HEK293T (cell line): ENCODE data around the gene CLDN19.

Experiments
- BHLHE40 ChIP-seq: fragments of 450-650 bp; IDR thresholded peaks from 2 replicates; pipeline ENCODE4 v1.6.1; 2016; ENCODE audit warnings: mild to moderate bottlenecking, moderate library complexity, borderline replicate concordance
- ELF4 ChIP-seq: fragments of 450-650 bp; IDR thresholded peaks from 2 replicates; pipeline ENCODE4 v1.6.1; 2017; ENCODE audit warnings: antibody characterized with exemption
- FOXA1 ChIP-seq: fragments of 450-650 bp; IDR thresholded peaks from 2 replicates; pipeline ENCODE4 v1.6.1; 2016; ENCODE audit warnings: mild to moderate bottlenecking
- FOXM1 ChIP-seq: fragments of 450-650 bp; IDR thresholded peaks from 2 replicates; pipeline ENCODE4 v1.6.1; 2017; ENCODE audit warnings: mild to moderate bottlenecking, borderline replicate concordance
- HDGF ChIP-seq: fragments of 450-650 bp; IDR thresholded peaks from 2 replicates; pipeline ENCODE4 v1.6.1; 2017; ENCODE audit warnings: antibody characterized with exemption, borderline replicate concordance
- NFRKB ChIP-seq: fragments of 450-650 bp; IDR thresholded peaks from 2 replicates; pipeline ENCODE4 v1.6.1; 2016; ENCODE audit warnings: mild to moderate bottlenecking, moderate library complexity
- SP1 ChIP-seq: fragments of 450-650 bp; IDR thresholded peaks from 2 replicates; pipeline ENCODE4 v1.6.1; 2017
- SUZ12 ChIP-seq: fragments of 450-650 bp; IDR thresholded peaks from 2 replicates; pipeline ENCODE4 v1.6.1; 2016; ENCODE audit warnings: mild to moderate bottlenecking
- TARDBP ChIP-seq: fragments of 450-650 bp; IDR thresholded peaks from 2 replicates; pipeline ENCODE4 v1.6.1; 2016
- ZNF384 ChIP-seq: fragments of 450-650 bp; IDR thresholded peaks from 2 replicates; pipeline ENCODE4 v1.6.1; 2016

GRCh38 chr1:42780176-42780575 lies 40.1 kb upstream of the CLDN19 start:
- TF ChIP-seq TARDBP (no peak), BHLHE40 (no peak), SUZ12 (no peak), ELF4 (no peak), FOXM1 (no peak), HDGF (no peak), SP1 (no peak), FOXA1 (no peak), ZNF384 (no peak), NFRKB (no peak)
